Measurements from ENCODE around the gene HYKK. TPM values are rescaled to one million over a fixed set of nuclear protein-coding genes. Genes with fewer than 3 reads are reported as not detected.
A peak's percentile ranks its signal among the peaks of the same experiment; 100 is the strongest.

Gene HYKK
- total and polyA plus RNA-seq, 9 of the 15 experiments (the other 6 are each of a cell fraction or from before 2014, with no cell fraction given): 1.9 to 6.1 (median 4.3) TPM

GRCh38 chr15:78540141-78540870 lies 32.9 kb downstream of the HYKK start, which contains the start of gene PSMA4 (continued):
- TF ChIP-seq SMAD4 (CRISPR knock-in tag; conservative IDR thresholded peaks at IDR 0.05) (no peak), NONO (IDR thresholded peaks at IDR 0.05; ENCODE audit: low read depth in 2 of 2, low read length in 1 of 2) (no peak), ZNF785 (CRISPR knock-in tag; IDR thresholded peaks at IDR 0.05) (no peak), KDM1A (IDR thresholded peaks at IDR 0.05) (no peak), ZNF764 (CRISPR knock-in tag; IDR thresholded peaks at IDR 0.05; ENCODE audit: low read depth) (0 out of 2 replicates have a peak, but pooled peaks have one; percentile 4), ZNF318 (IDR thresholded peaks at IDR 0.05; ENCODE audit: borderline replicate concordance in 1 of 2, low read depth in 1 of 2) (no peak), MEIS2 (IDR thresholded peaks at IDR 0.05; ENCODE audit: partially characterized antibody) (peak; percentile 87), ZC3H4 (CRISPR knock-in tag; IDR thresholded peaks at IDR 0.05; ENCODE audit: borderline replicate concordance) (no peak), IRF9 (tag; IDR thresholded peaks at IDR 0.05) (no peak), CLOCK (CRISPR knock-in tag; IDR thresholded peaks at IDR 0.05; ENCODE audit: borderline replicate concordance) (no peak), SREBF1 (IDR thresholded peaks at IDR 0.05; ENCODE audit: borderline replicate concordance, low read depth, low read length) (no peak), ZNF707 (CRISPR knock-in tag; conservative IDR thresholded peaks at IDR 0.05) (no peak), BRCA1 (IDR thresholded peaks at IDR 0.05) (no peak), BRCA1 (CRISPR knock-in tag; IDR thresholded peaks at IDR 0.05) (no peak), ZNF57 (CRISPR knock-in tag; IDR thresholded peaks at IDR 0.05) (no peak)
